ENCODE measurements around the gene NDUFB10.
A peak's percentile ranks its signal among the peaks of the same experiment; 100 is the strongest.

NDUFB10 gene

DNA sequence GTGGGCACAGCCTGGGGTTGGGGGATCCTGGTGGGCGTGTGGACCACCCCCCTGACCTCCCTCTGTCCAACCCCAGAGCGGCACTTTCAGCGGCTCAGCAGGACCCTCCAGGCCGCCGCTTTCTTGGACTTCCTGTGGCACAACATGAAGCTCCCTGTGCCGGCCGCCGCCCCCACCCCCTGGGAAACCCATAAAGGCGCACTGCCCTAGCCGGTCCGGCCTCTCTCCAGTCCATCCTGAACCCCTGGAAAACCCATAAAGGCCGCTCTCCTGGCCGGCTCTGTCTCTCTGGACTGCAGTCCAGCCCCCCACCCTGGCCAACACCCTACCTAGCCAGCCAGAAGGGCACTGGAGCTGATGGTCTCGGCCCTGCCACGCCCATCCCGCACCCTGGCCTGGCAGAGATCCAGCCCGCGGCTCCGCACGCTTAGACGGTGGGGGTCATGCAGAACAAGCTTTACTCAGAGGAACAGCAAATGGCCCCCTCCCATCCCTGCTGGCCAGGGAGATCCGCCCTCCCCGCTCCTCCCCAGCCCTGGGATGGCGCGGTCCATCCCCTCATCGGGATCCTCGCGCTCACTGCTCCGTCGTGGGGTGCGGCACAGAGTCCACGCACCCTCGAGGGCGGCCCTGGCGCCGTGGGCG lies 19.3 kb downstream of the NDUFB10 start:
- FAIRE-seq (no peak), DNase-seq (ENCODE audit: insufficient read length) (no peak)
- TF ChIP-seq POLR2AphosphoS5 (IDR thresholded peaks at IDR 0.05; ENCODE audit: low read depth, low read length): no peak
- no peak for TF ChIP-seq TAF1 (IDR thresholded peaks at IDR 0.05; ENCODE audit: borderline replicate concordance, low read depth, low read length)
- TF ChIP-seq POLR2A (IDR thresholded peaks at IDR 0.05; ENCODE audit: low read depth, low read length): no peak

DNA sequence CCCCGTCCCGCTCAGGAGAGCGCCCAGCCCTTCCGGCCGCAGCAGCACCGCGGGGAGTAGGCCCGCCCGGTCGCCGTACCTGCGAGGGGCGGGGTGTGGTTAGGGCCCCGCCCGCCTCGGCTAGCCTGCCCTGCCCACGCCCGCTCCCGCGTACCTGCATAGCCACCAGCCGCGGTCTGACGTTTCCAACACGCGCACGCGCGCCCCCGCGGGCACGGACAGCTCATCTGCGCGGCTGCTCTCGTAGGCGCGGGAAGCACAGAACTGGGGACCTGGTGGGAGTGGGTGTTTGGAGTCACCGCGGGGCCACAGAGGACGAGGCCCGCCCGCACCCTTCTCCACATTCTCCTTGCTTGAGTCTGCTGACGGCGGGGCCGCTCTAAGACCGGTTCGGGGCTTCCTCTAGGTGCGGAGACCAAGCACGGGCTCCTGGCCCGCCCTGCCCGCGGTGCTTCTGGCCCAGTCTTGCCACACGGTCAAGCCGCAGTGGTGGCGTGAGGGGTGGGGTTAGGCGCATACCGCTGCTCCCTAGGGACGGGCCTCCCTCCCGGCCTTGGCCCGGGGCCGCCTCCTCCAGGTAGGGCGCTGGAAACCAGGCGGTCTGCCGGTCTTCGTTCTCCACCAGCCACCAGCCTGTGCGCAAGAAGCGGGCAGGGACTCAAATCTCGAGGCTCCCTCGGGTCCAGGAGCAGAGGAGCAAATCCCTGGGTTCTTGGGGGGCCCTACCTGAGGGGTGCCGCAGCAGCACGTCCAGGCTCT lies 20.1 kb downstream of the NDUFB10 start:
- no peak for TF ChIP-seq TAF1 (IDR thresholded peaks at IDR 0.05; ENCODE audit: borderline replicate concordance, low read depth, low read length)
- no peak for TF ChIP-seq POLR2AphosphoS5 (IDR thresholded peaks at IDR 0.05; ENCODE audit: low read depth, low read length)
- TF ChIP-seq POLR2A (IDR thresholded peaks at IDR 0.05; ENCODE audit: low read depth, low read length): no peak
- DNase-seq (ENCODE audit: insufficient read length) (no peak), FAIRE-seq (no peak)

DNA sequence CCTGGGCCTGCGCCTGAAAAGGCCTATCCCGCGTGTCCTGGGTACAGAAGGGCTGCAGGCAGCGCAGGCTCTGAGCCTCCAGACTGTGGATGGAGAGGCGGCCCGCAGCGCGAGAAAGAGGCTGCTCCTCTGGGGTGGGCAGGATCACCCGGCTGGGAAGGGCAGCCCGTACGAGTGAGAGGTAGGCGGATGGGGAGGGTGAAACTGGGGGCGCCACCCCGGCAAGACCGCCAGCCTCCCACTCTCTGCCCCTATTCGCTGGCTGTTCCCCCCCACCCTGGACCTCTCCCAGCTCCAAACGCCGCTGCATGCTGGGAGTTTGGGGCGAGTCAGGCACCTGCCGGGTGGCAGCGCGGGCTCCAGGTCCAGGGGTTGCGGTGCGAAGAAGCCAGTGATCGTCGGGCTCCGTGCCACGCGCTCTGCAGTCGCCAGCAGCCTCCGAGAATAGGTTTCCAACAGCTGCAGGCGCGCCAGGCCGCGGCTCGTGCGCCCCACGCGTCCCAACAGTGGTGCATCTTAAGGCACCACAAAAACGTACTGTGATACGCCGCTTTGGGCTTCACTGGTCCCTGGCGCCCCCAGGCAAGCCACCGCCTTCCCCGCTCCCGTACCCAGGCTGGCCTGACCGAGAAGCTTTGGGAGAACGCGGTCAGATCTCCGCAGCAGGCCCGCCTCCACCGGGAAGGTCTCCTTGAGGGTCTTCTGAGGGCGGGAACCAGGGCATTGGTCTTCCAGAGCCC lies 20.9 kb downstream of the NDUFB10 start:
- DNase-seq (ENCODE audit: insufficient read length) (no peak), FAIRE-seq (no peak)
- TF ChIP-seq POLR2AphosphoS5 (IDR thresholded peaks at IDR 0.05; ENCODE audit: low read depth, low read length): no peak
- TF ChIP-seq POLR2A (IDR thresholded peaks at IDR 0.05; ENCODE audit: low read depth, low read length): no peak
- TF ChIP-seq TAF1 (IDR thresholded peaks at IDR 0.05; ENCODE audit: borderline replicate concordance, low read depth, low read length): no peak

DNA sequence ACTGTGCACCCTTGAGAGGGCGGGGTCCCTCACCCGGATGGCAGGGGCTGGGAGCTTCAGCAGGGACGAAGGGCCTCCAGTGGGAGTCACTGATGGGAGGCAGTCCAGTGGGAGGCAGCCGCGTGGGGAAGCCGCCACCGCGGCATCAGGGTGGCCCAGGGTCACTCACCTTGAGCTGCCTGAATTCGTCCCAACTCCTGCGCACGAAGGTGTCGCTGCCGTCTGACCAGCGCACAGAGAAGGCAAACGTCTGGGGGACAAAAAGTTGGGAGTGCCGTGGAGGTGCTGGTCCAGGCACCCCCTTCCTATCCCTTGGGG lies 21.4 kb downstream of the NDUFB10 start:
- TF ChIP-seq POLR2AphosphoS5 (IDR thresholded peaks at IDR 0.05; ENCODE audit: low read depth, low read length): no peak
- TF ChIP-seq POLR2A (IDR thresholded peaks at IDR 0.05; ENCODE audit: low read depth, low read length): no peak
- no peak for TF ChIP-seq TAF1 (IDR thresholded peaks at IDR 0.05; ENCODE audit: borderline replicate concordance, low read depth, low read length)
- DNase-seq (ENCODE audit: insufficient read length) (no peak), FAIRE-seq (no peak)

DNA sequence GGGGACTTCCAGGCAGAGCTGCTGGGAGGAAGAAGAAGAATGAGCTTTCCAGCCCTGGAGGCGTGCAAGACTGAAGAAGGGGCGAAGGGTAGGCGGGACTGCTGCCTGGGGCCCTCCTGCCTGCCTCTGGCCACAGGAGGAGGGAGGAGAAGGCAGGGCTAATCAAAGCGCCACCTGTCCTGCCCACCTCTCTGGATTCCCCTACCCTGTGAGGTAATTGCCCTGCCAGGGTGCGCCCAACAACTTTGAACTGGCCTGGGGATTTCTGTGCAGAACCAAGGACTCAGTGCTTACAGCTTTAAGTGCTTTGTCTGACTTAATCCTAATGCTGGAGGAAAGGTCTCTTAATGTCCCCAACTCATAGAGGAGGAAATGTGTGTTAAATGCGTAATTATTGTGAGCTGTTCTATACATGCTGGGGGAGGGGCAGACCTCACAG lies 22.1 kb downstream of the NDUFB10 start, which contains the start of gene NOXO1:
Gene NOXO1, minus strand, starts transcription at position 72 of the 439 bp plus-strand sequence. CDS start 290 bp downstream, outside the sequence.
- TF ChIP-seq POLR2A (IDR thresholded peaks at IDR 0.05; ENCODE audit: low read depth, low read length) (no peak), TAF1 (IDR thresholded peaks at IDR 0.05; ENCODE audit: borderline replicate concordance, low read depth, low read length) (no peak), POLR2AphosphoS5 (IDR thresholded peaks at IDR 0.05; ENCODE audit: low read depth, low read length) (no peak)
- FAIRE-seq (no peak), DNase-seq (ENCODE audit: insufficient read length) (no peak)

DNA sequence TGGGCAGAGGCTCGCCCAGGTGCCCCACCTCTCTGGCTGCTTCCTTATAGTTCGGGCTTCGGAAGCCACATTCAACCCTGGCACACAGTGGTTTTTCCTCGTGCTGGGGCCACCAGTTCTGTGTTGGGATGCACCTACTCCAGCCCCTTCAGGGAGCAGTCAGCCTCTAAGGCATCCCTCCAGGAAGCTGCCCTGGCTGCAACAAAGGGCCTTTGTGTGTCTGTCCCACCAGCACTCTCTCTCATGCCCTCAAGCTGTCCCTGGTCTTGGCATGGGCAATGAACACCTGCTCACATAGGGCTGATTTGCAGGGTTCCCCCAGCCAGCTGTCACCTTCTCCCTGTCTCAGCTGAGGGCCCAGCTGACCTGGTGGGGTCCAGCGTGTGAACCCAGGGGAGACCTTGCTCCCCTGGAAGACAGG lies 22.7 kb downstream of the NDUFB10 start:
- TF ChIP-seq POLR2AphosphoS5 (IDR thresholded peaks at IDR 0.05; ENCODE audit: low read depth, low read length): no peak
- TF ChIP-seq POLR2A (IDR thresholded peaks at IDR 0.05; ENCODE audit: low read depth, low read length): no peak
- no peak for TF ChIP-seq TAF1 (IDR thresholded peaks at IDR 0.05; ENCODE audit: borderline replicate concordance, low read depth, low read length)
- DNase-seq (ENCODE audit: insufficient read length) (no peak), FAIRE-seq (no peak)

DNA sequence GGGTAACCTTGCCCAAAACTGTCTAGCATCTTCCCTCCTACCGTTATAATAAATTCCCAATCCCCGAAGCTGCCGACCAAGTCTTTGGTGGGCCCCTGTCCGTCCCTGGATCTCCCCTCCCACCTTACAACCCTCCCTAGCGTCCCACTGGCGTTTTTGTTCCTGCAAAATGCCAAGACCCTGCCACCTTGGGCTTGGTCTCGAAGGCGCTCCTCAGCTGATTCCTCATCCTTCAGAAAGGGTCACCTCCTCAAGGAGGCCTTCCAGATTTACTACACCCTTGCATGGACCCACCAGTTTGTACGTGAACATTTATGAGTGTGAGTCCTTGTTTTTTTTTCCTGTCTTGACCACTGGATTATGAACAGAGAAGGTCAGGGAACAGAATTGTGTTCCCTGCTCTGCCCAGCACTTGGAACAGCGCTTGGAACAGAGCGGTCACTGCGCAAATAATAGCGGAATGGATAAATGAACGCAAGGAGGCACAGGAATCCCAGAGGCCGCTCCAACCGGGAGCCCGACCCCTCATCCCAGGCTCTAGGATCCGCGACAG lies 23.7 kb downstream of the NDUFB10 start:
- peak; percentile 30 for FAIRE-seq
- TF ChIP-seq TAF1 (IDR thresholded peaks at IDR 0.05; ENCODE audit: borderline replicate concordance, low read depth, low read length) (no peak), POLR2A (IDR thresholded peaks at IDR 0.05; ENCODE audit: low read depth, low read length) (no peak), POLR2AphosphoS5 (IDR thresholded peaks at IDR 0.05; ENCODE audit: low read depth, low read length) (no peak)
- no peak for DNase-seq (ENCODE audit: insufficient read length)

DNA sequence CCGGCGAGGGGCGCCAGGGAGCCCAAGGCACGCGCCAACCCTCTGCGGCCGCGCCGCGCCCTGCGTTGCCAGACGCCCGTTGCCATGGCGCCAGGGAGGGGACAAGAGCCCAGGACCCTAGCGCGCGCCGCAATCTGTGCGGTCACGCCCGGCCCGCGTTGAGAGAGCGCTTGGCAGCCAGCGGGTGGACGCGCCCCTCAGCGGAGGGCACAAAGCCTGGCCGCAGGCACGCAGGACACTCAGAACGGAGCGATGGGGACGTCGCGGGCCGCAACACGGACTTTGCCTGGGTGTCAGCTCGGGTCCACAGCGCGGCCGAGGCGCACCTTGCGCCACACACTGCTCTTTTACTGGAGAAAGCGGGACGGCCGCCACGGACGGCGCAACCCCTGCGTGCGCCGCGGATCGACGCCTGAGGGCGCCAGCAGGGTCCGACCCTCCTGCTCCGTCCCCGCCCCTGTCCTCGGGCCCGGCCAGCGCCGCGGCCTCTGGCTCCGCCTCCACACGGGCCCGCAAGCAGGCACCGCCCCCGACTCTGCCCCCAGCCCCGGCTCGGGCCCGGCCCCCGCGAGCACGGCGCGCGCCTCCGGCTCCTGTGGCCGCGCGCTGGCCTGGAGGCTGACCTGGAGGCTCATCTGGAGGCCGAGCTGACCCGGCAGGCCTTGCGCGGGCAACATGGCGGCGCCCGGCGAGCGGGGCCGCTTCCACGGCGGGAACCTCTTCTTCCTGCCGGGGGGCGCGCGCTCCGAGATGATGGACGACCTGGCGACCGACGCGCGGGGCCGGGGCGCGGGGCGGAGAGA lies 24.4 kb downstream of the NDUFB10 start, which contains the start of gene GFER:
Gene GFER, plus strand, starts transcription at position 650 of the 803 bp plus-strand sequence. Its CDS starts 26 bp downstream, at position 676.
- peak; percentile 99 for DNase-seq (ENCODE audit: insufficient read length)
- peak; percentile 93 for FAIRE-seq
- TF ChIP-seq TAF1 (IDR thresholded peaks at IDR 0.05; ENCODE audit: borderline replicate concordance, low read depth, low read length): peak; percentile 67; the same call in 1 of the 2 replicates
- peak; percentile 59 for TF ChIP-seq POLR2AphosphoS5 (IDR thresholded peaks at IDR 0.05; ENCODE audit: low read depth, low read length)
- TF ChIP-seq POLR2A (IDR thresholded peaks at IDR 0.05; ENCODE audit: low read depth, low read length): peak; percentile 90

DNA sequence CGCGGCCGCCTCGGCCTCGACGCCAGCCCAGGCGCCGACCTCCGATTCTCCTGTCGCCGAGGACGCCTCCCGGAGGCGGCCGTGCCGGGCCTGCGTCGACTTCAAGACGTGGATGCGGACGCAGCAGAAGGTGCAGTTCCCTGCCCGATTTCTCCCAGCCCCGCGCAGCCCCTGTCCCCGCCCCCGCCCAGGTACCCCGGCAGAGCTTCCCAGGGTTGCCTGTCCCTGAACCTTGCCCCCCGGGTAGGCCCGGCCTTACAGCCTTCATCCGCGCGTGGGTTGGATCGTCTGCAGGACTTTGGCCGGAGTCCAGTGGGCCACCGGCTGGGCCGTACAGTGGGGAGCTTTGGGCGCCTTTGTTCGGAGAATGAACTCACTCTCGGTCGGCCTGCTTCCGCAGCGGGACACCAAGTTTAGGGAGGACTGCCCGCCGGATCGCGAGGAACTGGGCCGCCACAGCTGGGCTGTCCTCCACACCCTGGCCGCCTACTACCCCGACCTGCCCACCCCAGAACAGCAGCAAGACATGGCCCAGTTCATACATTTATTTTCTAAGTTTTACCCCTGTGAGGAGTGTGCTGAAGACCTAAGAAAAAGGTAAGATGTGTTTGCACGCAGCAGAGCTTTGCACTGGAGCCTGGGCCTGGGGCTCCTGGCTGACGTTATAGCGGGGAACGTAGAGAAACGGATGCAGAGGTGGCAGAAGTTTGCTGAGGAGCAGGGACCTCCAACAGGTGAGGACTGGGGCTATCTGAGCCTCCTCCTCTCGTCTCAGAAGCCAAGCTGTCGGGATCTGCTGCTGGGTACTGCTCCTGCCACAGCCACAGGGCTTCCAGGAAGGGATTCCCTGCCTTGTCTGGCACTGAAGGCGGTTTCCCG lies 25.2 kb downstream of the NDUFB10 start:
- peak; percentile 44 for FAIRE-seq
- no peak for DNase-seq (ENCODE audit: insufficient read length)
- no peak; the same call in 1 of the 2 replicates for TF ChIP-seq POLR2AphosphoS5 (IDR thresholded peaks at IDR 0.05; ENCODE audit: low read depth, low read length)
- no peak for TF ChIP-seq TAF1 (IDR thresholded peaks at IDR 0.05; ENCODE audit: borderline replicate concordance, low read depth, low read length)
- no peak for TF ChIP-seq POLR2A (IDR thresholded peaks at IDR 0.05; ENCODE audit: low read depth, low read length)
